ENCODE measurements around the gene CCDC51. TPM values are rescaled to one million over a fixed set of nuclear protein-coding genes. Genes with fewer than 3 reads are reported as not detected.

CCDC51 gene
- total and polyA plus RNA-seq, 2 experiments from 2014 or later = 20.8 to 24.1 TPM

DNA sequence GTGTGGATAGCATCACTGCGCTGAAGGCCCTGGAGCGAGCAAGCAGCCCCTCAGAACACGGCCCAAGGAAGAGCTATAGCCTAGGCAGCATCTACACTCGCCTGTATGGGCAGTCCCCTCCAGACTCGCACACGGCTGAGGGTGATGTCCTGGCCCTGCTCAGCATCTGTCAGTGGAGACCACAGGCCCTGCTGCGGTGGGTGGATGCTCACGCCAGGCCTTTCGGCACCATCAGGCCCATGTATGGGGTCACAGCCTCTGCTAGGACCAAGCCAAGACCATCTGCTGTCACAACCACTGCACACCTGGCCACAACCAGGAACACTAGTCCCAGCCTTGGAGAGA, 27.2 kb upstream of the CCDC51 start (continued):
- TF ChIP-seq, protein P1, sequence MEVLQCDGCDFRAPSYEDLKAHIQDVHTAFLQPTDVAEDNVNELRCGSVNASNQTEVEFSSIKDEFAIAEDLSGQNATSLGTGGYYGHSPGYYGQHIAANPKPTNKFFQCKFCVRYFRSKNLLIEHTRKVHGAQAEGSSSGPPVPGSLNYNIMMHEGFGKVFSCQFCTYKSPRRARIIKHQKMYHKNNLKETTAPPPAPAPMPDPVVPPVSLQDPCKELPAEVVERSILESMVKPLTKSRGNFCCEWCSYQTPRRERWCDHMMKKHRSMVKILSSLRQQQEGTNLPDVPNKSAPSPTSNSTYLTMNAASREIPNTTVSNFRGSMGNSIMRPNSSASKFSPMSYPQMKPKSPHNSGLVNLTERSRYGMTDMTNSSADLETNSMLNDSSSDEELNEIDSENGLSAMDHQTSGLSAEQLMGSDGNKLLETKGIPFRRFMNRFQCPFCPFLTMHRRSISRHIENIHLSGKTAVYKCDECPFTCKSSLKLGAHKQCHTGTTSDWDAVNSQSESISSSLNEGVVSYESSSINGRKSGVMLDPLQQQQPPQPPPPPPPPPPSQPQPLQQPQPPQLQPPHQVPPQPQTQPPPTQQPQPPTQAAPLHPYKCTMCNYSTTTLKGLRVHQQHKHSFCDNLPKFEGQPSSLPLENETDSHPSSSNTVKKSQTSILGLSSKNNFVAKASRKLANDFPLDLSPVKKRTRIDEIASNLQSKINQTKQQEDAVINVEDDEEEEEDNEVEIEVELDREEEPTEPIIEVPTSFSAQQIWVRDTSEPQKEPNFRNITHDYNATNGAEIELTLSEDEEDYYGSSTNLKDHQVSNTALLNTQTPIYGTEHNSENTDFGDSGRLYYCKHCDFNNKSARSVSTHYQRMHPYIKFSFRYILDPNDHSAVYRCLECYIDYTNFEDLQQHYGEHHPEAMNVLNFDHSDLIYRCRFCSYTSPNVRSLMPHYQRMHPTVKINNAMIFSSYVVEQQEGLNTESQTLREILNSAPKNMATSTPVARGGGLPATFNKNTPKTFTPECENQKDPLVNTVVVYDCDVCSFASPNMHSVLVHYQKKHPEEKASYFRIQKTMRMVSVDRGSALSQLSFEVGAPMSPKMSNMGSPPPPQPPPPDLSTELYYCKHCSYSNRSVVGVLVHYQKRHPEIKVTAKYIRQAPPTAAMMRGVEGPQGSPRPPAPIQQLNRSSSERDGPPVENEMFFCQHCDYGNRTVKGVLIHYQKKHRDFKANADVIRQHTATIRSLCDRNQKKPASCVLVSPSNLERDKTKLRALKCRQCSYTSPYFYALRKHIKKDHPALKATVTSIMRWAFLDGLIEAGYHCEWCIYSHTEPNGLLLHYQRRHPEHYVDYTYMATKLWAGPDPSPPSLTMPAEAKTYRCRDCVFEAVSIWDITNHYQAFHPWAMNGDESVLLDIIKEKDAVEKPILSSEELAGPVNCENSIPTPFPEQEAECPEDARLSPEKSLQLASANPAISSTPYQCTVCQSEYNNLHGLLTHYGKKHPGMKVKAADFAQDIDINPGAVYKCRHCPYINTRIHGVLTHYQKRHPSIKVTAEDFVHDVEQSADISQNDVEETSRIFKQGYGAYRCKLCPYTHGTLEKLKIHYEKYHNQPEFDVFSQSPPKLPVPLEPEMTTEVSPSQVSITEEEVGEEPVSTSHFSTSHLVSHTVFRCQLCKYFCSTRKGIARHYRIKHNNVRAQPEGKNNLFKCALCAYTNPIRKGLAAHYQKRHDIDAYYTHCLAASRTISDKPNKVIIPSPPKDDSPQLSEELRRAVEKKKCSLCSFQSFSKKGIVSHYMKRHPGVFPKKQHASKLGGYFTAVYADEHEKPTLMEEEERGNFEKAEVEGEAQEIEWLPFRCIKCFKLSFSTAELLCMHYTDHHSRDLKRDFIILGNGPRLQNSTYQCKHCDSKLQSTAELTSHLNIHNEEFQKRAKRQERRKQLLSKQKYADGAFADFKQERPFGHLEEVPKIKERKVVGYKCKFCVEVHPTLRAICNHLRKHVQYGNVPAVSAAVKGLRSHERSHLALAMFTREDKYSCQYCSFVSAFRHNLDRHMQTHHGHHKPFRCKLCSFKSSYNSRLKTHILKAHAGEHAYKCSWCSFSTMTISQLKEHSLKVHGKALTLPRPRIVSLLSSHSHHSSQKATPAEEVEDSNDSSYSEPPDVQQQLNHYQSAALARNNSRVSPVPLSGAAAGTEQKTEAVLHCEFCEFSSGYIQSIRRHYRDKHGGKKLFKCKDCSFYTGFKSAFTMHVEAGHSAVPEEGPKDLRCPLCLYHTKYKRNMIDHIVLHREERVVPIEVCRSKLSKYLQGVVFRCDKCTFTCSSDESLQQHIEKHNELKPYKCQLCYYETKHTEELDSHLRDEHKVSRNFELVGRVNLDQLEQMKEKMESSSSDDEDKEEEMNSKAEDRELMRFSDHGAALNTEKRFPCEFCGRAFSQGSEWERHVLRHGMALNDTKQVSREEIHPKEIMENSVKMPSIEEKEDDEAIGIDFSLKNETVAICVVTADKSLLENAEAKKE (CRISPR knock-in tag; IDR thresholded peaks at IDR 0.05) = no peak
- TF ChIP-seq, protein P2, sequence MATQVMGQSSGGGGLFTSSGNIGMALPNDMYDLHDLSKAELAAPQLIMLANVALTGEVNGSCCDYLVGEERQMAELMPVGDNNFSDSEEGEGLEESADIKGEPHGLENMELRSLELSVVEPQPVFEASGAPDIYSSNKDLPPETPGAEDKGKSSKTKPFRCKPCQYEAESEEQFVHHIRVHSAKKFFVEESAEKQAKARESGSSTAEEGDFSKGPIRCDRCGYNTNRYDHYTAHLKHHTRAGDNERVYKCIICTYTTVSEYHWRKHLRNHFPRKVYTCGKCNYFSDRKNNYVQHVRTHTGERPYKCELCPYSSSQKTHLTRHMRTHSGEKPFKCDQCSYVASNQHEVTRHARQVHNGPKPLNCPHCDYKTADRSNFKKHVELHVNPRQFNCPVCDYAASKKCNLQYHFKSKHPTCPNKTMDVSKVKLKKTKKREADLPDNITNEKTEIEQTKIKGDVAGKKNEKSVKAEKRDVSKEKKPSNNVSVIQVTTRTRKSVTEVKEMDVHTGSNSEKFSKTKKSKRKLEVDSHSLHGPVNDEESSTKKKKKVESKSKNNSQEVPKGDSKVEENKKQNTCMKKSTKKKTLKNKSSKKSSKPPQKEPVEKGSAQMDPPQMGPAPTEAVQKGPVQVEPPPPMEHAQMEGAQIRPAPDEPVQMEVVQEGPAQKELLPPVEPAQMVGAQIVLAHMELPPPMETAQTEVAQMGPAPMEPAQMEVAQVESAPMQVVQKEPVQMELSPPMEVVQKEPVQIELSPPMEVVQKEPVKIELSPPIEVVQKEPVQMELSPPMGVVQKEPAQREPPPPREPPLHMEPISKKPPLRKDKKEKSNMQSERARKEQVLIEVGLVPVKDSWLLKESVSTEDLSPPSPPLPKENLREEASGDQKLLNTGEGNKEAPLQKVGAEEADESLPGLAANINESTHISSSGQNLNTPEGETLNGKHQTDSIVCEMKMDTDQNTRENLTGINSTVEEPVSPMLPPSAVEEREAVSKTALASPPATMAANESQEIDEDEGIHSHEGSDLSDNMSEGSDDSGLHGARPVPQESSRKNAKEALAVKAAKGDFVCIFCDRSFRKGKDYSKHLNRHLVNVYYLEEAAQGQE (IDR thresholded peaks at IDR 0.05; ENCODE audit: unreplicated experiment) = no peak
- no peak for TF ChIP-seq EZH2 (IDR thresholded peaks at IDR 0.05; ENCODE audit: low read depth, unreplicated experiment)
- no peak for TF ChIP-seq CREB1 (CRISPR knock-in tag; IDR thresholded peaks at IDR 0.05; ENCODE audit: low read depth)
- no peak for TF ChIP-seq ZNF331 (CRISPR knock-in tag; IDR thresholded peaks at IDR 0.05; ENCODE audit: low read depth)

Data from GM23338 (cell line).